GM10248 (cell line): ENCODE measurements around the gene CIB1.

Experiments used
- CTCF ChIA-PET: fragments of 300-600 bp; sonication (Branson Sonifier 250); formaldehyde crosslinking; extraction: SDS; loops from one replicate; lab custom pipeline; 2021; ENCODE audit warnings: antibody characterized with exemption; lab: Yijun Ruan, JAX
- POLR2A ChIA-PET: fragments of 350-650 bp; sonication (Branson Sonifier 250); formaldehyde crosslinking; extraction: SDS; loops from one replicate; lab custom pipeline; 2020; ENCODE audit warnings: antibody characterized with exemption; lab: Yijun Ruan, JAX
- DNase-seq: peaks from one replicate; pipeline ENCODE4 v3.0.0; 2012; ENCODE audit errors: extremely low spot score
- CTCF ChIP-seq: IDR thresholded peaks from 2 replicates; pipeline ENCODE4 v1.5.1; 2012; ENCODE audit warnings: mild to moderate bottlenecking, low read depth; ENCODE audit errors: extremely low read depth, missing control alignments, control extremely low read depth

Gene CIB1

GRCh38 chr15:90213818-90214204 is 19.9 kb downstream of the CIB1 start:
- CTCF ChIA-PET = interaction anchor here (0.7 to 8.5 kb wide), 8 partner anchors 9 to 72 kb away, joined by 3 to 63 read pairs (median 5); partner anchors contain the start of genes CIB1, GDPGP1 and SEMA4B
- POLR2A ChIA-PET = interaction anchor here (0.6 kb wide), 1 partner anchor 13 kb away, joined by 3 read pairs; no protein-coding TSS in a partner anchor
- TF ChIP-seq CTCF = no peak
- no peak for DNase-seq

- TF ChIP-seq CTCF = no peak
- ChIA-PET POLR2A (interaction anchor here (0.6 kb wide), 1 partner anchor 12 kb away, joined by 3 read pairs; no protein-coding TSS in a partner anchor), CTCF (interaction anchor here (1.1 to 8.5 kb wide), 3 partner anchors 12 to 71 kb away, joined by 3 to 63 read pairs (median 5); partner anchors contain the start of genes CIB1, GDPGP1 and SEMA4B)
- no peak for DNase-seq
These were observed 20.5 kb downstream of the CIB1 start for GRCh38 chr15:90213122-90213817.

- DNase-seq = no peak
- TF ChIP-seq CTCF = no peak
- ChIA-PET CTCF (interaction anchor here (1.1 to 8.5 kb wide), 3 partner anchors 11 to 70 kb away, joined by 3 to 63 read pairs (median 5); partner anchors contain the start of genes CIB1, GDPGP1 and SEMA4B), POLR2A (no interaction called here)
These were observed 21.3 kb downstream of the CIB1 start for GRCh38 chr15:90212221-90213098.

GRCh38 chr15:90211440-90212143 is 22.1 kb downstream of the CIB1 start:
- CTCF ChIA-PET = interaction anchor here (8.5 kb wide), 1 partner anchor 20 kb away, joined by 63 read pairs; the partner anchor contains the start of genes CIB1 and GDPGP1
- DNase-seq = no peak

GRCh38 chr15:90211009-90211408 is 22.7 kb downstream of the CIB1 start:
- CTCF ChIA-PET = no interaction called here

More at GRCh38 chr15:90211440-90212143, 22.1 kb downstream of the CIB1 start:
- TF ChIP-seq CTCF = no peak
- POLR2A ChIA-PET = no interaction called here

More at GRCh38 chr15:90211009-90211408, 22.7 kb downstream of the CIB1 start:
- DNase-seq = no peak
- POLR2A ChIA-PET = no interaction called here
- no peak for TF ChIP-seq CTCF
